ENCODE results near the gene PTPRB. TPM values are rescaled to one million over a fixed set of nuclear protein-coding genes. Genes with fewer than 3 reads are reported as not detected.
"Not testable (repeated sequence)": the region's sequence is repeated elsewhere in the genome, so short reads cannot be mapped to it uniquely, and the experiment has no call there.

The PTPRB gene
- total RNA-seq, 1 experiment from 2014 or later: 0.71 TPM

GRCh38 chr12:70508178-70508577 is 129.1 kb downstream of the PTPRB start:
- in situ Hi-C loops (cut with HindIII; ENCODE audit: low pct_unique_long_range_greater_than_20kb, low sequenced_read_pairs): no loop called here

GRCh38 chr12:70507442-70507841 is 129.8 kb downstream of the PTPRB start:
- DNase-seq (ENCODE audit: low read depth, low spot score): no peak

More at GRCh38 chr12:70508178-70508577, 129.1 kb downstream of the PTPRB start:
- DNase-seq (ENCODE audit: low read depth, low spot score): peak; percentile 35

GRCh38 chr12:70497508-70497907 is 139.7 kb downstream of the PTPRB start:
- in situ Hi-C loops (cut with HindIII; ENCODE audit: low pct_unique_long_range_greater_than_20kb, low sequenced_read_pairs): no loop called here
- no peak for DNase-seq (ENCODE audit: low read depth, low spot score)

More at GRCh38 chr12:70507442-70507841, 129.8 kb downstream of the PTPRB start:
- in situ Hi-C loops (cut with HindIII; ENCODE audit: low pct_unique_long_range_greater_than_20kb, low sequenced_read_pairs): no loop called here

- DNase-seq (ENCODE audit: low read depth, low spot score); in situ Hi-C loops (cut with HindIII; ENCODE audit: low pct_unique_long_range_greater_than_20kb, low sequenced_read_pairs): not testable (repeated sequence)
Measured at GRCh38 chr12:70492904-70493303, 144.3 kb downstream of the PTPRB start.

- DNase-seq (ENCODE audit: low read depth, low spot score); in situ Hi-C loops (cut with HindIII; ENCODE audit: low pct_unique_long_range_greater_than_20kb, low sequenced_read_pairs): not testable (repeated sequence)
Measured at GRCh38 chr12:70490928-70491327, 146.3 kb downstream of the PTPRB start.

- in situ Hi-C loops (cut with HindIII; ENCODE audit: low pct_unique_long_range_greater_than_20kb, low sequenced_read_pairs): no loop called here
- DNase-seq (ENCODE audit: low read depth, low spot score): no peak
Measured at GRCh38 chr12:70487440-70487839, 149.8 kb downstream of the PTPRB start.

- in situ Hi-C loops (cut with HindIII; ENCODE audit: low pct_unique_long_range_greater_than_20kb, low sequenced_read_pairs): no loop called here
- DNase-seq (ENCODE audit: low read depth, low spot score): no peak
Measured at GRCh38 chr12:70486588-70486987, 150.6 kb downstream of the PTPRB start.

GRCh38 chr12:70485704-70486103 is 151.5 kb downstream of the PTPRB start:
- DNase-seq (ENCODE audit: low read depth, low spot score): no peak
- in situ Hi-C loops (cut with HindIII; ENCODE audit: low pct_unique_long_range_greater_than_20kb, low sequenced_read_pairs): no loop called here

GRCh38 chr12:70484464-70484863 is 152.8 kb downstream of the PTPRB start:
- no peak for DNase-seq (ENCODE audit: low read depth, low spot score)
- in situ Hi-C loops (cut with HindIII; ENCODE audit: low pct_unique_long_range_greater_than_20kb, low sequenced_read_pairs): no loop called here

- in situ Hi-C loops (cut with HindIII; ENCODE audit: low pct_unique_long_range_greater_than_20kb, low sequenced_read_pairs): no loop called here
- DNase-seq (ENCODE audit: low read depth, low spot score): no peak
Measured at GRCh38 chr12:70482764-70483163, 154.5 kb downstream of the PTPRB start.

- DNase-seq (ENCODE audit: low read depth, low spot score): no peak
- in situ Hi-C loops (cut with HindIII; ENCODE audit: low pct_unique_long_range_greater_than_20kb, low sequenced_read_pairs): no loop called here
Measured at GRCh38 chr12:70469221-70469820, 167.9 kb downstream of the PTPRB start.

GRCh38 chr12:70468741-70469140 is 168.5 kb downstream of the PTPRB start:
- in situ Hi-C loops (cut with HindIII; ENCODE audit: low pct_unique_long_range_greater_than_20kb, low sequenced_read_pairs): no loop called here
- DNase-seq (ENCODE audit: low read depth, low spot score): no peak

GRCh38 chr12:70467918-70468733 is 169.1 kb downstream of the PTPRB start:
- in situ Hi-C loops (cut with HindIII; ENCODE audit: low pct_unique_long_range_greater_than_20kb, low sequenced_read_pairs): no loop called here
- DNase-seq (ENCODE audit: low read depth, low spot score): no peak

GRCh38 chr12:70467476-70467875 is 169.8 kb downstream of the PTPRB start:
- in situ Hi-C loops (cut with HindIII; ENCODE audit: low pct_unique_long_range_greater_than_20kb, low sequenced_read_pairs): no loop called here

GRCh38 chr12:70466753-70467152 is 170.5 kb downstream of the PTPRB start:
- DNase-seq (ENCODE audit: low read depth, low spot score): no peak
- in situ Hi-C loops (cut with HindIII; ENCODE audit: low pct_unique_long_range_greater_than_20kb, low sequenced_read_pairs): no loop called here

More at GRCh38 chr12:70467476-70467875, 169.8 kb downstream of the PTPRB start:
- DNase-seq (ENCODE audit: low read depth, low spot score): no peak
